Suprapubic skin (tissue), 4 donors: ENCODE data around the gene AEN. TPM values are rescaled to one million over a fixed set of nuclear protein-coding genes. Genes with fewer than 3 reads are reported as not detected.

Experiments used
- DNase-seq, 2 donors: peaks; one replicate each; pipeline ENCODE4 v3.0.0-alpha.2; 2019; ENCODE audit warnings: low spot score in 2 of 2
- H3K27ac ChIP-seq: fragments of 200-600 bp; sonication (generic); one replicate; pipeline ENCODE4 v1.5.1; 2019
- H3K27me3 ChIP-seq: fragments of 200-600 bp; sonication (generic); one replicate; pipeline ENCODE4 v1.5.1; 2019
- H3K36me3 ChIP-seq: fragments of 200-600 bp; sonication (generic); one replicate; pipeline ENCODE4 v1.5.1; 2019
- H3K4me1 ChIP-seq: fragments of 200-600 bp; sonication (generic); one replicate; pipeline ENCODE4 v1.5.1; 2019
- H3K4me3 ChIP-seq: fragments of 200-600 bp; sonication (generic); one replicate; pipeline ENCODE4 v1.5.1; 2019; ENCODE audit warnings: mild to moderate bottlenecking
- H3K9me3 ChIP-seq: fragments of 200-600 bp; sonication (generic); one replicate; pipeline ENCODE4 v1.5.1; 2019
- CTCF ChIP-seq, 2 donors: fragments of 200-600 bp in 1 of 2; fragments of 450-650 bp in 1 of 2; sonication (generic) in 1 of 2; IDR thresholded peaks; one replicate each; pipeline ENCODE4 v1.5.1; 2016 to 2019; ENCODE audit warnings: antibody characterized with exemption in 2 of 2, mild to moderate bottlenecking in 1 of 2, moderate library complexity in 1 of 2
- EP300 ChIP-seq: sonication (generic); formaldehyde crosslinking; IDR thresholded peaks from one replicate; pipeline ENCODE4 v1.6.1; 2017; ENCODE audit warnings: antibody characterized with exemption
- POLR2A ChIP-seq, 2 donors: fragments of 450-650 bp; IDR thresholded peaks; one replicate each; pipeline ENCODE4 v1.6.1; 2017; ENCODE audit warnings: antibody characterized with exemption in 2 of 2, mild to moderate bottlenecking in 2 of 2, moderate library complexity in 2 of 2
- POLR2AphosphoS5 ChIP-seq, 3 donors: sonication (generic); formaldehyde crosslinking; IDR thresholded peaks; one replicate each; pipeline ENCODE4 v1.6.1; 2017; ENCODE audit warnings: antibody characterized with exemption in 3 of 3
- WGBS: methylation state at CpG from one replicate; pipeline ENCODE4 v1.1.5; 2018; 5-methylcytosine and 5-hydroxymethylcytosine counted together
- total RNA-seq, 4 donors: library from RNA; depleted of rRNA; stranded (reverse); fragments of >200 nt; gene quantifications; one replicate each; pipeline ENCODE4 v1.1.0, GENCODE V29; 2016

Gene AEN
- total RNA-seq, 4 donors from 2014 or later: 9.3 to 29.3 (median 17.3) TPM

- Histone ChIP-seq H3K4me3 (no peak overlapping the region), H3K4me1 (peaks cover 28% of the 10 kb centered on the region), H3K27me3 (no peaks in the 10 kb centered on the region), H3K36me3 (no peaks in the 10 kb centered on the region), H3K27ac (peak overlapping the region; percentile 39), H3K9me3 (no peaks in the 10 kb centered on the region)
- TF ChIP-seq POLR2AphosphoS5 (IDR thresholded peaks at IDR 0.05) (no peak), CTCF (IDR thresholded peaks at IDR 0.05) (no peak), EP300 (no peak), POLR2A (IDR thresholded peaks at IDR 0.05) (no peak)
- WGBS: 50% methylated on average over 12 of the region's 12 CpGs
- peak; percentile 60 to 74 for DNase-seq
These were observed 28.2 kb downstream of the AEN start for GRCh38 chr15:88649286-88649733.

- peak; percentile 56 to 72 for DNase-seq
- Histone ChIP-seq H3K36me3 (no peaks in the 10 kb centered on the region), H3K27ac (peak overlapping the region; percentile 39), H3K4me1 (peaks cover 28% of the 10 kb centered on the region), H3K9me3 (no peaks in the 10 kb centered on the region), H3K4me3 (no peak overlapping the region), H3K27me3 (no peaks in the 10 kb centered on the region)
- WGBS: 84% methylated on average over 17 of the region's 23 CpGs
- TF ChIP-seq POLR2AphosphoS5 (IDR thresholded peaks at IDR 0.05): no peak
- TF ChIP-seq EP300: no peak
- no peak for TF ChIP-seq CTCF (IDR thresholded peaks at IDR 0.05)
- TF ChIP-seq POLR2A (IDR thresholded peaks at IDR 0.05): no peak
These were observed 28.8 kb downstream of the AEN start for GRCh38 chr15:88649753-88650551.

- 95% methylated on average over 12 of the region's 12 CpGs for whole genome bisulfite sequencing
- Histone ChIP-seq H3K4me3 (no peak overlapping the region), H3K36me3 (no peaks in the 10 kb centered on the region), H3K9me3 (no peaks in the 10 kb centered on the region), H3K27me3 (no peaks in the 10 kb centered on the region), H3K27ac (no peak overlapping the region), H3K4me1 (peaks cover 28% of the 10 kb centered on the region)
- TF ChIP-seq EP300: no peak
- TF ChIP-seq POLR2A (IDR thresholded peaks at IDR 0.05): no peak
- no peak for TF ChIP-seq CTCF (IDR thresholded peaks at IDR 0.05)
- no peak for TF ChIP-seq POLR2AphosphoS5 (IDR thresholded peaks at IDR 0.05)
- peak; percentile 41 to 64 for DNase-seq
These were observed 29.4 kb downstream of the AEN start for GRCh38 chr15:88650556-88650955.

GRCh38 chr15:88651136-88651732 lies 30.1 kb downstream of the AEN start:
- TF ChIP-seq POLR2A (IDR thresholded peaks at IDR 0.05): no peak
- Histone ChIP-seq H3K27me3 (no peaks in the 10 kb centered on the region), H3K4me3 (no peak overlapping the region), H3K36me3 (no peaks in the 10 kb centered on the region), H3K27ac (no peak overlapping the region), H3K4me1 (peaks cover 28% of the 10 kb centered on the region), H3K9me3 (no peaks in the 10 kb centered on the region)
- WGBS: 66% methylated on average over 7 of the region's 7 CpGs
- peak in 1 of 2 donors; percentile 29 for DNase-seq

GRCh38 chr15:88651971-88652370 lies 30.8 kb downstream of the AEN start:
- Histone ChIP-seq H3K9me3 (no peaks in the 10 kb centered on the region), H3K4me3 (no peak overlapping the region), H3K4me1 (peaks cover 28% of the 10 kb centered on the region), H3K27me3 (no peaks in the 10 kb centered on the region), H3K36me3 (no peaks in the 10 kb centered on the region), H3K27ac (no peak overlapping the region)
- DNase-seq: peak; percentile 48 to 59
- TF ChIP-seq EP300 (no peak), POLR2AphosphoS5 (IDR thresholded peaks at IDR 0.05) (no peak), POLR2A (IDR thresholded peaks at IDR 0.05) (no peak), CTCF (IDR thresholded peaks at IDR 0.05) (no peak)
- WGBS: 87% methylated on average over 9 of the region's 9 CpGs
